Articular chondrocyte of knee joint (primary cell): ENCODE data around the gene TMEM229A. TPM values are rescaled to one million over a fixed set of nuclear protein-coding genes. Genes with fewer than 3 reads are reported as not detected.

Experiments
- total RNA-seq: library from RNA; depleted of rRNA; stranded (reverse); fragments of >200 nt; gene quantifications from 2 replicates; pipeline ENCODE4 v1.2.3, GENCODE V29; 2012

Gene TMEM229A
- total RNA-seq = not detected in 2 replicates

DNA sequence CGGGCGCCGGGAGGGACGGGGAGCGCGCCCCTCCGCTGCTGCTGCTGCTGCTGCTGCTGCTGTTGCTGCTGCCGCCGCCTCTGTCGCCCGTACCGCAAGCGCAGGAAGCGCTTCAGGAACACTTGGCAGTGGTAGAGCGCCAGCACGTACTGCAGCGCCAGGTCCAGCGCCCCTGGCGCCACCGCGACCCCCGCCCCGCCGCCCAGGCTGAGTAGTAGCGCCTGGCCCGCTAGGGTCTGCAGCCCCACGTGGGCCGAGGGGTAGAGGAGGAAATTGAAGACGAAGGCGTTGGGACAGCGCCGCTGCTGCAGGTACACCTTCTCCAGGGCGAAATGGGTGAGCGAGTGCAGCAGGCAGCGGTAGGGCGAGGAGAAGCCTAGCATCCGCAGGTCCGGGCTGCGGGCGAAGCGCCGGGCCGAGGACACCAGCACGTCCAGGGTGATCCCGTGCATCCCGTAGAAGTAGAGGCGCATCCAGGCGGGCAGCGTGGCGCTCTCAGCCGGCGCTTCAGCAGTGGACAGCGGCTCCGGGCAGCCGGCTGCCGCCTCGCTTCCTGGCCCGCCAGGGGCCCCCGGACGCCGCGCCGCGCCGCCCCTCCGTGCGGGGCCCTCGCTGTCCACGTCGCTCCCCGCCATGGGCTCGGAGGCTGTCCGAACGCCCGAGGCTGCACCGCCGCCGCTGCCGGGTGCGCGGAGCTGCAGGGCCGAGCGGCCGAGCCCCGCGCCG lies at the start of gene TMEM229A:
TSS of gene TMEM229A (minus strand) at position 699 of the 726 bp plus-strand sequence. CDS start at position 635, 64 bp downstream.

Other genes starting within 250 kb of the TMEM229A start
- not detected in 2 replicates for gene HYAL4, start 187.9 kb downstream of the TMEM229A start, total RNA-seq
- gene SPAM1, start 107.8 kb downstream of the TMEM229A start, total RNA-seq = not detected in 2 replicates